GM11168 (cell line): ENCODE measurements around the gene TMEM176A.
"Not testable (repeated sequence)": the region's sequence is repeated elsewhere in the genome, so short reads cannot be mapped to it uniquely, and the experiment has no call there.

ENCODE experiments used
- in situ Hi-C: fragments of 300-500 bp; cut with MboI; formaldehyde crosslinking; loops from one replicate; pipeline ENCODE4 v1.12.0; 2022; ENCODE audit warnings: low sequenced_read_pairs; ENCODE audit not compliant: unreplicated experiment

Gene TMEM176A

DNA sequence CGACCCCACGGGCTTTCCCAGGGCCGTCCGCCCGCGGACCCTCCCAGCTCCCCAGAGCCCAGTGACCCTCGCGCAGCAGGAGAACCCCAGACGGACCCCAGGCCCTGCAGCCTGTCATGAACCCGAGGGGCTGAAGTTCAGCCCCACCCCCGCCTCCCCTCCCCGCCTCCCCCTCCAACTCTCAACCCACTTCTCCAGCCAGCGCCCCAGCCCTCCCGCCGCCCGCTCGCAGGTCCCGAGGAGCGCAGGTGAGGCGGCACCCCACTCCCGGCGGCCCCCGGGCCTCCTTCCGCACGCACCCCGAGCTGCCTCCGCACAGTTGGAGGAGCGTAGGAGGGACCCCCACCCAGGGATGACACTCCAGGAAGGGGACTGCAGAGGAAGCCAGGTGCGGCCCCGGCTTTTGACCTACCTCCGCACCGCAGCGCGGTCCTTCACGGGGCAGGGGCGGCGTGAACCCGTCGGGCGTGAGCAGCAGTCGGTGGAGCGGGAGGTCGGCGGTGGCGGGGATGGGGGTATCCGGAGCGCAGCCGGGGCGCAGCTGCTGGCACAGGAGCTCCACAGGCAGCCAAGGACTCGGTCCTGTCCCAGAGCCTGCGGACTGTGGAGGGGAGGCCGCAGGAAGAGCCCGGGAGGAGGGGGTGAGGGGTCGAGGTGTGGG, at the start of gene TMEM176A:
Gene TMEM176A (plus strand): TSS at position 189 of the 661 bp plus-strand sequence. CDS start 782 bp downstream, outside the sequence.
- in situ Hi-C loops, result no loop called here

DNA sequence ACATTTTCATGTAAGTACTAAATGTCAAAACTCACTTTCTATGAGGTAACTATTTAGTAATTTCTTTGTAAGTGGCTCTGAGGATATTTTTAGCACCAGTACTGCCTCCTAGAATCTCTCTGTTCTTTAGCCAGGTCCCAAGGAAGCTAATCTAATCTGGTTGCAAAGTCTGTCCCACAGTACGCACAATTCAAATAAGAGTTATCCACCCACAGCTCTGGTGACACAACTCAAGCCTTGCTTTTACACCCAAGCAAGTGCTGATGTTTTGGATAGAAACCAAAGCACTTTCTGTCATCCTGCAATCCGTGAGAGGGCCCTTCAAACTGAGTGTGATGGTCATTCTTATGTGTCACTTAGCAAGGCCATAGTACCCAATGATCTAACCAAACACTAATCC, 48.9 kb upstream of the TMEM176A start:
- in situ Hi-C loops, result loop anchor here (10.0 kb wide), 1 partner anchor 87 kb away; no protein-coding TSS in a partner anchor

GRCh38 chr7:150753239-150753638, 47.3 kb upstream of the TMEM176A start:
- in situ Hi-C loops, result loop anchor here (10.0 kb wide), 1 partner anchor 88 kb away; no protein-coding TSS in a partner anchor

DNA sequence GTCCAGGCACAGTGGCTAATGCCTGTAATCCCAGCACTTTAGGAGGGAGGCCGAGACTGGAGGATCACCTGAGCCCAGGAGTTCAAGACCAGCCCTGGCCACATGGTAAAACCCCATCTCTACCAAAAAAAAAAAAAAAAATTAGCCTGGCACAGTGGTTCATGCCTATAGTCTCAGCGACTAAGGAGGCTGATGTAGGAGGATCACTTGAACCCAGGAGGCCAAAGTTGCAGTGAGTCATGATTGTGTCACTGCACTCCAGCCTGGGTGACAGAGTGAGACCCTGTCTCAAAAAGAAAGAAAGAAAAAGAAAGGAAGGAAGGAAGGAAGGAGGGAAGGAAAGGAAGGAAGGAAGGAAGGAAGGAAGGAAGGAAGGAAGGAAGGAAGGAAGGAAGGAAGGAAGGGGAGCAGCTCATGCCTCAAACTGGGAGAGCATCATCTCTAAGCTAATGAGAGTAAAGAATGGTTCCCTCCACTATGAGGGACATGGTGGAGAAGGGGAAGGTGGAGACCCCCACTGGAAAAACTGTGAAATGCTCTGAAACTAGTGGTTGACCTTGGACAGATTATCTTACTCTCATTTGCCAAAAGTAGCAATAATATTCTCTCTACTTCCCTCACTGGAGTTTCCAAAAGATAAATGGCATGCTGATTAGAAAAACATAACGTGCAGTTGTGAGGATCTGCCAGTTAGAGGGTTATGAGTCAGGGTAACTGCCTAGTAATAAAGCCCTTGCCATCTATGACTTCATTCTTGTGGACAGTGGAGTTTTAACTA, 46.6 kb upstream of the TMEM176A start:
- in situ Hi-C loops, result loop anchor here (10.0 kb wide), 1 partner anchor 89 kb away; no protein-coding TSS in a partner anchor

- in situ Hi-C loops, result loop anchor here (10.0 kb wide), 1 partner anchor 90 kb away; no protein-coding TSS in a partner anchor
These were observed 45.6 kb upstream of the TMEM176A start for GRCh38 chr7:150754951-150755350.

GRCh38 chr7:150755473-150756099, 45.0 kb upstream of the TMEM176A start:
- in situ Hi-C loops, result loop anchor here (10.0 kb wide), 1 partner anchor 91 kb away; no protein-coding TSS in a partner anchor

DNA sequence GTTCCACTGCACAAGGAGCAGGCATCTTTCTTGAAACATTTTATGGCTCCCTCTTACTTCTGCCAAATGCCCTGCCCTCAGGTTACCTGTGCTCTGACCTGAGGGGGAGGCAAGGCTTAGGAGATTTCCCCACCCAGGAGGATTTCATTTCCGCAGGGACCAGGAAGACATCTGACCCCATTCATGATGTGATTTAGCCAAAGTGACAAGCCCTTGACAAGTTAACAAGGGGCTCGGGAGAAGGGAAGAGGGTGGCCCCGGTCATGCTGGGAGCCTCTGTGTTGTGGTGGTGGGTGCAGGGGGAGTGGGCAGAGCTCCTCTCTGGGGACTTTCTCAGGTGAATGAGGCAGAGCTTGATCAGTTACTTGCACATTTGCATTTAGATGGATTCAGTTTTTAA, 44.4 kb upstream of the TMEM176A start:
- in situ Hi-C loops, result loop anchor here (10.0 kb wide), 1 partner anchor 91 kb away; no protein-coding TSS in a partner anchor

DNA sequence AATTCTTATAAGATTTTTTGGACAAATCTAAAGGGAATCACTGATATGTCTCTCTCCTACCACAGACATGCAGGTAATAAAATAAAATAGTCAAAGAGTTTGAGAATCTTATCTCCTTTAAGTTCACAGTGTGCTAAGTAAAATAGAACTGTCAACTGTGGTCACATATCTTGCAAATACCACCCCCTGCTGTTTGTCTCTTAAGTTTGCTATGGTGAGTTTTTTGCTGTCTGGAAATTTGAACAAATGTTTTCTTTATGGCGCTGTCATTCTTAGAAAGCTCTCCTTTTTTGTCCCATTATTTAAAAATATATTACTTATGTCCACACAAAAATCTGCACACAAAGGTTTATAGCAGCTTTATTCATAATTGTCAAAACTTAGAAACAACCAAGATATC, 43.7 kb upstream of the TMEM176A start:
- in situ Hi-C loops, result loop anchor here (10.0 kb wide), 1 partner anchor 92 kb away; no protein-coding TSS in a partner anchor

DNA sequence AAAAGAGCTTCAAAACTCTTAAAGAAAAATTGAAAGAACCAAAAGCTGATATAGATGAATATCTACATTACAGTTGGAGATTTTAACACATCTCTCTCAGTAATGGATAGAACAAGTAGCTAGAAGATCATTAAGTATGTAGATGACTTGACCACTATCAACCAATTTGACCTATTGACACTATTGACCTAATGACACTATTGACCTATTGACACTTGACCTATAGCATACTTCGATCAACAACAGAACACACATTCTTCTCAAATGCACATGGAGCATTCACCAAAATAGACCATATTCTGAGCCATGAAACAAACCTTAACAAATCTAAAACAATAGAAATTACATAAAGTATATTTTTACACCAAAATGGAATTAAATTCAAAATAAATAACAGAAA, 41.1 kb upstream of the TMEM176A start:
- in situ Hi-C loops, result loop anchor here (10.0 kb wide), 1 partner anchor 95 kb away; no protein-coding TSS in a partner anchor

- in situ Hi-C loops, result no loop called here
These were observed 34.2 kb upstream of the TMEM176A start for GRCh38 chr7:150766334-150766709.

- in situ Hi-C loops, result no loop called here
These were observed 30.8 kb upstream of the TMEM176A start for GRCh38 chr7:150769768-150770167.

GRCh38 chr7:150774131-150774530, 26.4 kb upstream of the TMEM176A start:
- in situ Hi-C loops, result not testable (repeated sequence)

DNA sequence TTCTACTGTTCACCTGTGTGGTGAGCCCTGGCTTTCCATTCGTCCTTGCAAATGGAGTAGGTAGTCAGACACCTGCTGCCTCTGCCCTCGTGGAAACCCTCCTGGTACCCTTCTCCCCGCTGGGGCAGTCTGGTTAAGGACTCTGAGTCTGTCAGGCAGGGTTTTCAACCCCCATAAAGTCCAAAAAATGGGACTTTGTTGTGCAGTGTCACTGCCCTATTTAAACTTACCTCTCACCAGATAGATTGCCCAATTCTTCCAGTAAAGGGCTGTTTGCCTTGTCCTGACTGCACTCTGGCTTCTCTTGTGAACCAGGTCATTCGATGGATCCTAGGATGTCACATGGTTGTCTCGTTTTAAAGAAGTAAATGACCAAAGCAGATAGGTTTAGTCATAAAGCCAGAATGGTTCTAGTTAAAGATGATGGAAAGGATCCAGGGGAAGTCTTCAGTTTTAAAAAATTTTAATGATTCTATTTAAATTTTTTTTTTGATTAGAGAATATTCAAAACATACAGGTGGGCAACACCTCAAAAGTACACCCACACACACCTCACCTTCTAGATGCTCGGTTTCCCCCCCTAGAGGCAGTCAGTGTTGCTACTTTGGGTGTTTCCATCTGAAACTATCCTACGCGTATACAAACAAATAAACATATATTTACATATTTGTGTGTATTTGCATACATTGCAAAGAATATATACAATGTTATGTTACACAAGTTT, 22.4 kb upstream of the TMEM176A start:
- in situ Hi-C loops, result no loop called here

DNA sequence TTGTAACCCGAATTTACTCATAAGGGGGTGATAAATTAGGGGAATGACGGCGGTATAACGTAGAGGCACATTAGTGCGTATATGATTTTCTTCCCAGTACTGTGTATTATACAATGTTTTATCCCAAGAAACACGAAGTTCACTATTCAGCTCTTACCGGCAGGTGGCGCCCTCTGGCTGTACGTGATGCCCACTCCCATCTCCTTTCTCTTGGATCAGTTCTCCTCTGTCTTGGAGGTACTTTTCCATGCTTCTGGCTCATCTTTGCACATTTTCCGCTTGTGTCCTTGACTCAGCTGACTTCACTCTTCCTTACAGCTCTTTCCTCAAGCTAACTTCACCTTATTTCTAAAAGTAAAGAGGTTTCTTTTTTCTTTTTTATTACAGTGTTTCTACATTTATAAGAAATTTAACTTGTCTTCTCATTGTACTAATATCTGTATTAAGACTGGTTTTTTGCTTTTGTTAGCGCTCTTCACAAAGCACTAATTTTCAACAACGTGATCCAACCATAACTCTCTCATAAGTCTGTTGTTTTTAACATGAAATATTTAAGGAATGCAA, 21.7 kb upstream of the TMEM176A start:
- in situ Hi-C loops, result no loop called here

DNA sequence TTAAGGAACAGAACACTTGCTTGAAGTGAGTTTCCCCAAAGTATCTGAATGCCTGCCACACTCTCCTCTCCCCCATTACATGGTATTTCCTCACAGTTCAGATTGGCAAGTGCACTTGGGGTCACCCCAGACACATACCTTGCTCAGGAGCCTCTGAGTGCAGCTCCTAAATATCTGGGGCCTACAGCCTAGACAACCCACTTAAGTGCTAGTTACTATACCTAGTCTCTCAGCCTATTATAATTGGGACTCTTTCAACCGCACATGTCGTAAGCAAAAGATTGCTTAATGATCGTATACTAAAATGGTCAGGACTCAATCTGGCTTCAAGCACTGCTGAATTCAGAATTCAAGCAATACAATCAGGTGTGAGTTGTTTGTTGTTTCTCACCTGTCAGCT, 20.3 kb upstream of the TMEM176A start:
- in situ Hi-C loops, result loop anchor here (10.0 kb wide), 1 partner anchor 205 kb away; no protein-coding TSS in a partner anchor

DNA sequence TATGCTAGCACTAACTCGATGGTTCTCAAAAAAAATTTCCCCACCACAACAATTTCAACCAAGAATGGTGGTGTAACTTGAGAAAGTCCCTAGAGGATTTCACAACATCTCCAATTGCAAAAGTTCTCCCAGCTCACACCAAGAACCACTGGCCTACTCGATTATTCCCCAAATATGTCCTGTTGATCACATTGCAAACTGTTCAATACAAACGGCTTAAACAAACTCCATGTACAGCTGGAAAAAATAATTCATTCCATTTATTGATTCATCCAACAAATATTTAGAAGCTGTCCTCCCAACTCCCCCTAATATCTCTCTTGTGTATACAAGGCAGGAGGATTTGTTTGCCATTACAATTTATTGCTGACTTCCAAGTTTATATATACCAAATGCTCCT, 19.5 kb upstream of the TMEM176A start:
- in situ Hi-C loops, result loop anchor here (10.0 kb wide), 1 partner anchor 204 kb away; no protein-coding TSS in a partner anchor

GRCh38 chr7:150781961-150782360, 18.6 kb upstream of the TMEM176A start:
- in situ Hi-C loops, result loop anchor here (10.0 kb wide), 1 partner anchor 203 kb away; no protein-coding TSS in a partner anchor

GRCh38 chr7:150784120-150784736, 16.3 kb upstream of the TMEM176A start:
- in situ Hi-C loops, result loop anchor here (10.0 kb wide), 1 partner anchor 201 kb away; no protein-coding TSS in a partner anchor

DNA sequence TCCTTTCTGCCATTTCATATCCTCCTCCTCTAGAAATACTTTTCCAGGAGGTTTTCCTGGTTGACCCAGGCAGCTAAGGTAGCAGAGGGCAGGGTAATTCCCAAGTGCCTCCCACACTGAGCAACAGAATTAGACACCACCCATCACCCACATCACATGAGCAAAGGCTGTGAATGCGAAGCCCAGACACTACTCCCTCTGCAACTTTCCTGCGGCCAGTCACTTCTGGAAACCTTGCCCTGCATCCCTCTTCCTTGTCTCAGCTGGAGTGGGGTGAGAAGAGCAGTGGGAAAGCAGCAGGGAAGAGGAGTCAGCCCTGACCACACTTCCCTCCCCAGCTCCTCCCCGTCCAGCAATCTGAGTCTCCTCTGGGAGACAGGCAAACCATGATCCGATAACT, 15.6 kb upstream of the TMEM176A start:
- in situ Hi-C loops, result loop anchor here (10.0 kb wide), 1 partner anchor 200 kb away; no protein-coding TSS in a partner anchor
